Measurements from ENCODE around the gene HPD.

HPD gene

GRCh38 chr12:121827351-121828099, 31.1 kb downstream of the HPD start:
- no peak for FAIRE-seq

- FAIRE-seq = no peak
These were observed 32.1 kb downstream of the HPD start for GRCh38 chr12:121826318-121827150.

- FAIRE-seq = no peak
These were observed 33.6 kb downstream of the HPD start for GRCh38 chr12:121825041-121825523.

GRCh38 chr12:121823727-121824115, 34.9 kb downstream of the HPD start:
- no peak for FAIRE-seq

- no peak for FAIRE-seq
These were observed 35.4 kb downstream of the HPD start for GRCh38 chr12:121823101-121823726.

GRCh38 chr12:121822393-121823100, 36.1 kb downstream of the HPD start:
- FAIRE-seq = no peak

GRCh38 chr12:121820056-121820455, 38.6 kb downstream of the HPD start:
- no peak for FAIRE-seq

GRCh38 chr12:121819212-121819949, 39.3 kb downstream of the HPD start:
- FAIRE-seq = no peak

- FAIRE-seq = no peak
These were observed 41.0 kb downstream of the HPD start for GRCh38 chr12:121817648-121818043.

GRCh38 chr12:121816925-121817647, 41.6 kb downstream of the HPD start:
- no peak for FAIRE-seq

- no peak for FAIRE-seq
These were observed 43.4 kb downstream of the HPD start for GRCh38 chr12:121815263-121815662.

GRCh38 chr12:121814429-121815119, 44.1 kb downstream of the HPD start:
- no peak for FAIRE-seq

GRCh38 chr12:121813951-121814350, 44.7 kb downstream of the HPD start:
- no peak for FAIRE-seq

GRCh38 chr12:121812921-121813896, 45.5 kb downstream of the HPD start:
- FAIRE-seq = no peak

GRCh38 chr12:121812320-121812871, 46.3 kb downstream of the HPD start:
- FAIRE-seq = no peak

GRCh38 chr12:121811434-121812319, 47.0 kb downstream of the HPD start:
- FAIRE-seq = no peak

GRCh38 chr12:121810833-121811433, 47.7 kb downstream of the HPD start:
- FAIRE-seq = no peak
